Stomach (tissue), 4 donors: ENCODE data around the gene KAT14.

Experiments used
- CTCF ChIP-seq, 7 experiments: fragments of 450-650 bp in 4 of 7; fragments of 200-600 bp in 3 of 7; sonication (generic) in 3 of 7; IDR thresholded peaks; one replicate each; pipeline ENCODE4 v1.5.1; 2016 to 2019; ENCODE audit warnings: antibody characterized with exemption in 7 of 7, control low read depth in 2 of 7, mild to moderate bottlenecking in 1 of 7
- EP300 ChIP-seq: sonication (generic); formaldehyde crosslinking; IDR thresholded peaks from one replicate; pipeline ENCODE4 v1.6.1; 2017; ENCODE audit warnings: antibody characterized with exemption
- POLR2A ChIP-seq, 4 donors: fragments of 450-650 bp; IDR thresholded peaks; one replicate each; pipeline ENCODE4 v1.6.1; 2016; ENCODE audit warnings: antibody characterized with exemption in 4 of 4, control low read depth in 2 of 4, mild to moderate bottlenecking in 1 of 4, moderate library complexity in 1 of 4
- POLR2AphosphoS5 ChIP-seq, 3 donors: sonication (generic); formaldehyde crosslinking; IDR thresholded peaks; one replicate each; pipeline ENCODE4 v1.6.1; 2016; ENCODE audit warnings: antibody characterized with exemption in 3 of 3

- TF ChIP-seq CTCF (IDR thresholded peaks at IDR 0.05), result no peak
- TF ChIP-seq POLR2AphosphoS5 (IDR thresholded peaks at IDR 0.05), result no peak
- no peak for TF ChIP-seq POLR2A (IDR thresholded peaks at IDR 0.05)
- no peak for TF ChIP-seq EP300
Measured at GRCh38 chr20:18132663-18133062, 5.0 kb upstream of the KAT14 start.
